Activated gamma-delta T cell treated with anti-CD3 and anti-CD28 coated beads, Interleukin-2, amount 50 U/mL, for 16 hours (primary cell): ENCODE measurements around the gene DNAJB8.

ENCODE experiments used
- DNase-seq: peaks from one replicate; pipeline ENCODE4 v3.0.0-alpha.2; 2020; ENCODE audit warnings: low read depth

The DNAJB8 gene

GRCh38 chr3:128493570-128494366, 27.1 kb upstream of the DNAJB8 start:
- DNase-seq: no peak

DNA sequence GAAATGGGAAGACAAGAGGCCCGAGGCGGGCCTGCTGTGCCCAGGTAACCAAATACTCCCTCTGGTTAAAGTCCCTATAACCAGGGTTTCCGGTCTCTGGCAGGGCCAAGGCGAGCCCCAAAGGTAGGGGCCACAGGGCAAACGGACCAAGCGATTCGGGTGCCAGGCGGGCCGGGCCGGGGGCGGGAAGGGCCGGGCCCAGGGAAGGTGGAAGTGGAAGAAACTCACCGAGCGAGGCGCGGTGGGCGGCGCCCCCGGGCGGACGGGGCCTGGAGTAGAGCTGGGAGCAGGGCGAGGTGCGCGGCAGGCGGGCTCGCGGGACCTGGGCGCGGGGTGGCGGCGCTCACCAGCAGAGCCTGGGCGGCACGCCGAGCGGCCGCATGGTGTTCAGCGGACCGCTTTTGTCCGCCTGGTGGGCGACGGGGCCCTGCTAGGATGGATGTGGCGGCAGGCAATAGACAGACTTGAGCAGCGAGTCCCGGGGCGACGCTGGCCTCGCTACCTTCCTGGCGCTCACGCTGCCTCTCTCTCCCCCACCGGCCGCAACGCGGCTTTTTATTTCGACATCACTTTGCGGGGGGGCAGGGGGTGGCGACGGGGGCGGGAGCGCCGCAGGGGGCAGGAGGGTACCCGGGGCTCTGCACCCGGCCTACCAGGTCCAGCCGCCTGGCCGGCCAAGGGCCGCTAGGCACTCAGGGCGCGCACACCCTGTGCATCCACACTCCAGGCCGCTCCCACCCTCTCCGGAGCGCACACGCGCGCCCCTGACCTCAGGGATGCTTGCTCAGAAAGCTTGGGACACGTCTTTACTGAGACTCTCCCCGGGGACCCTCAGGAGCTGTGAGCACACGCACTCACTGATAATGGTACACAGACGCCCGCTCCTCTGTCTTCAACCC, 26.2 kb upstream of the DNAJB8 start, which contains the start of gene GATA2:
TSS of gene GATA2 (minus strand) at position 531 of the 899 bp plus-strand sequence. CDS start 6,170 bp downstream, outside the sequence.
- no peak for DNase-seq

- no peak for DNase-seq
These were observed 25.4 kb upstream of the DNAJB8 start for GRCh38 chr3:128491941-128492670.

DNA sequence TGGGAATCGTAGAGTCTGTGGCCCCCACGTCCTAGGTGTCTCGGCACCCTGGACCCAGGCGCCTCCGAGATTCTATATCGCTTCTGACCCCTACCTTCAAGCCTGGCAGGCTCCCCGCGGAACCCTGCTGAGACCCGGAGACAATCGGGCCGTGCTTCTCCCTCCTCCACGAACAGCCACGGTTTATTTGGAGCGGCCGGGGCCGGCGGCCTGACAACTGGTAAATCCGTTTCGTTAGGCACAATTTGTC, 24.9 kb upstream of the DNAJB8 start:
- DNase-seq: no peak

DNA sequence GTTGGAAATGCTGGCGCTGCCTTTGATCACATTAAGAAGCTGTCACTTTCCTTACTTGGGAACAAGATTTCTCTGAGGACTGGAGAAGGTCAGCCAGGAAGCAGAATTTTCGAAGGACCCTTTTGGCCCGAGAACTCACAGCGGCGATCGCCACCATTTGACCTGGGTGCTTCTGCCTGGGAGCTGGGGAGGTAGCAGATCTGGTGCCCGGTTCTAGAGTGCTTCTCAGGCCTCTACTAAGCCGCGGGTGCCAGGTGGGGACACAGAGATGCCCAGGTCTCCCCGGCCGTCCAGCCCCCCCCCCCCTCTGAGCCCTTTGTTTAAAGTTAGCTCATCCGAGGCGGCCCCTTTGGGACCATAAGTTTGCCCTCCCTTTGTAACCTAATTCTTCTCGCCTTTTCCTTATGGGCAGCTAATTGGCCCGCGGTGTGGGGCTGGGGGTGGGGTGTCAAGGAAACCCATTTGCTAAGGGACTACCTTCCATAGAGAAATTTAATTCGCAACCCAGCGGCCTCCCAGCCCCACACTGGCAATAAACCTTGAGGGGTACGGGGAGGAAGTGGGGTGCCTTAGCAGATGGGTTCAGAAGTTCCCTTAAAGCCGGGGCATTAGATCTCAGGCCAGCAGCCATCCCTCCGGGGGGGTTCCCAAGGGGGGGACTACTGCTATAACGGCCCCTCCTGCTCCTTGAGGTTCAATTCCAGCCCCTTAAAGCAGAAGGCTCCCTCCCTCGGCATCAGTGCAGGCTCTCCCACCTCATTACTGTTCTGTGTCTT, 24.4 kb upstream of the DNAJB8 start:
- no peak for DNase-seq

DNA sequence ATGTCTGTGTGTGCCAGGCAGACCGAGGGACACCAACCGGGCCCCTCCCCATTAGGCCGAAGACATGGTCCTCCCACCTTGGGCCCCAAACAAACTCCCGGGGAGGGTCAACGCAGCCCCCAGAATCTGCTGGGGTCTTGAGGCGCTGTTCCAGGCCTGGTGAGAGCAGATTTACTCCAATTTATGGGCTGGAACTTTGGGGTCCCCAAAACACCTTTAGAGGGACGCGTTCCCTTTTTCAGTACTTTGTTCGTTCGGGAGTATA, 23.9 kb upstream of the DNAJB8 start:
- no peak for DNase-seq

GRCh38 chr3:128489927-128490649, 23.4 kb upstream of the DNAJB8 start:
- DNase-seq: no peak

- no peak for DNase-seq
These were observed 22.9 kb upstream of the DNAJB8 start for GRCh38 chr3:128489674-128489926.

DNA sequence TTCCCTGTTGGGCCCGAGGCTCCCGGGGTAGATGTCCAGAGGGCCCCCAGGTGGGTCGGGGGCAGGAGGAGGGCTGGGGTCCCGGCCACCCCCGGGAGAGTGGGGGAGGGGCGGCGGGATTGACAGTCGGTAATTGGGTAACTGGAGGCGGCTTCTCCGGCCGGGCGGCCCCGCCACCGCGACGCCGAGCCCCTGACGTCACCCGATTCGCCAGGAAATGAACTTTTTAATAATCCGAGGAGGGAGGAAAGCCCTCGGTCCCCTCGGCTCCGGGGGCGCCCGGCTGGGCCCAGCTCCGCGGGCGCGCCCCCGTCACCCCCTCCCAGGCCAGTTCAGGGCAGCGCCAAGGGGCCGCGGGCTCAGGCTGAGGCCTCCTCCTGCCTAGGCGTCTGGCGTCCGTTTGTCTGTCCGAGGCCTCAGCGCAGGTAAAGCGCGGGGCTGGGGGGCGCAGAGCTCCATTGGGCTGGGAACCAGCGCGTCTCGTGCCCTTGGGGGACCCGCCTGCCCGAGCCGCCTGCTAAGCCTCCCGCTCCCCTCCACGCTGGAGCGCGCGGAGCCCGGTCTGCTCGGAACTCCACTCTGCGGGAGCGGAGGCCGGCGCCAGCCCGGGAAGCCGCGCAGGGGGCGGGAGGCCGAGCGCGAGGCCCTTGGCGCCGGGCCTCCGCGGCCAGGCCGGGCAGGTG, 22.4 kb upstream of the DNAJB8 start:
- DNase-seq: no peak

DNA sequence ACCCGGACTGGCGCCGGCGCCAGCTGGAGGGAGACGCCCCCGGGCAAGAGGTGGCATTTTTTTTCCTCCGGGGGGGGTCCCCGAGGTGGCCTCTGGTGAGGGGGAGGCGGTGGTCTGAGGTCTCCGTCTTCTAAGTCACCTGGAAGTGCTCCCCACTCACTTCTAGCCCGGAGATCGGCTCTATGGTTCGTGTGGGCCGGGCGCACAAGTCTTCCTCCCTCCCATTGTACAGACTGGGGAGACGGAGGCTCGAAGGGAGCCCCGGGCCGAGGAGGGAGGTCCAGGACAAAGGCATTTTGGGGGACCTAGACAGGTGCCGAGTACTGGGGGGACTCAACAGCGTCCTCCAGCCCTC, 21.9 kb upstream of the DNAJB8 start:
- no peak for DNase-seq

DNA sequence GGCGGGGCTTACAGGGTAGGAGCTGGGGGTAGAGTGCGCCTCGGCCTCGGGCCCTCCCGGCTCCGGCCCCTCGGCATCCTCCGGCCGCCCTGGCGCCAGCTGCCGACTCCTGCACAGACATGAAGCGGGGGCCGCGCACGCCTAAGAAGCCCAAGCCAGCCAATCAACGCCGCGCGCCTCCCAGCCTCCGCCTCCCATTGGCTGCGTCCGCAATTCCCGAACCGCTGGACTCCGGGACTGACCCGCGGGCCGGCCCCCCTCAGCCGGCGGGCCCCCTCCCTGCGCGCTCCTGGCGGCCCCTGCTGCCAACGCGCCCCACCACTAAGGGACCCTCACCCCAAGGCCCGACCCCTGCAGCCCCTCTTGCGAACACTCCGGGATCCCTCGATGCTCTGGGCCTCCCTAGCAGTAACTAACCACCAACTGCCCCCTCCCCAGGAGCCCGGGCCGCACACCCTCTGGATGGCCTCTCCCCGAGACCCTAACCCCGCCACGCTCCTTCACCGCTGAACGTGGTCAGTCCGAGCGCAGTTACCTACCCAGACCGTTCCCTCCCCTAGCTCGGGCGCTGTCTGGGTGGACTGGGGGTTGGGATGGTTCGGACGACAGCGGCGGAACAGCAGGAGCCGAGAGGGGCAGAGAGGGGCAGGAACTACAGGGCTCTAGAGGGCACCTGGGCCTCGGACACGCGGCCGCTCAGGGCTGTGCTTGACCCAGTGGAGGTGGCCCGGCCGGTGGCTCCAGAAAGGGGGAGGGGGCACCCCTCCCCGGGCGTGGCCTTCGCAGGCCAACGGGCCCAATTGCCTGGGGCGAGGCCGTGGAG, 21.3 kb upstream of the DNAJB8 start:
- no peak for DNase-seq

GRCh38 chr3:128487538-128487812, 20.8 kb upstream of the DNAJB8 start:
- DNase-seq: no peak

- no peak for DNase-seq
These were observed 20.2 kb upstream of the DNAJB8 start for GRCh38 chr3:128486681-128487537.

- DNase-seq: no peak
These were observed 19.5 kb upstream of the DNAJB8 start for GRCh38 chr3:128486205-128486628.

DNA sequence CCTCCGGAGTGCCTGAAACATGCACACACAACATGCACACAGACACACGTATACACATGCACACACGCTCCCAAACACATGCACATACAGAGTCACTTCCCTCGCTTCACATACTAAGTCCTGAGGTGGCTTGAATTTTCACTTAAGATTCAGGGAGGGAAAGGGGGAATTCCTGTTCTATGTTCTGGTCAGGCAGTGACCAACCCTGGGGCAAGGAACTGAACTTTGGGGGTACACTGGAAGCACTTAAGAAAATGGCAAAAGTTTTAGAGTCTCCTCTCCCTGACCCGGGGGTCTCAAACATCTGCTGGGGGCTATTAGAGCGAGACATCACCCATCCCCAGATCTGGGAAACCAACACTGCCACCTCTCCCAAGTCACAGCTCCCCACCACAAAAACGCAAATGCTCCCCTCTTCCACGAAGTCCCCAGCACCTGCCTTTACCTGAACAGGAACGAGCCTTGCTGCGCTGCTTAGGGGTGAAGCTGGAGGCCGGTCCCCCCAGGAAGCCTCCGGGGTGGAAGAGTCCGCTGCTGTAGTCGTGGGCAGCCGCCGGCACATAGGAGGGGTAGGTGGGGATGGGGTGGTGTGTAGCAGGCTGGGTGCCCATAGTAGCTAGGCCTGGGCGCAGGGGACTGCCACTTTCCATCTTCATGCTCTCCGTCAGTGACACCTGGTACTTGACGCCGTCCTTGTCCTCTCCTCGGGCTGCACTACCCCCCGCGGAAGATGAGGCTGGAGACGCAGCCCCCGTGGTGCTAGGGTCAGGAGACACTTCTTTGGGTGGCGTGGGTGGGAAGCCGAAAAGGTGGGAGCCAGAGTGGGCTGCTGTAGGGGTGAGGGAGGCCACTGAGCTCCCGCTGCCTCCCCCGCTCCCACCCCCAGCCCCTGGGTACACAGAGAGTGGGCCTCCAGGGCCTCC, 18.9 kb upstream of the DNAJB8 start:
- no peak for DNase-seq

DNA sequence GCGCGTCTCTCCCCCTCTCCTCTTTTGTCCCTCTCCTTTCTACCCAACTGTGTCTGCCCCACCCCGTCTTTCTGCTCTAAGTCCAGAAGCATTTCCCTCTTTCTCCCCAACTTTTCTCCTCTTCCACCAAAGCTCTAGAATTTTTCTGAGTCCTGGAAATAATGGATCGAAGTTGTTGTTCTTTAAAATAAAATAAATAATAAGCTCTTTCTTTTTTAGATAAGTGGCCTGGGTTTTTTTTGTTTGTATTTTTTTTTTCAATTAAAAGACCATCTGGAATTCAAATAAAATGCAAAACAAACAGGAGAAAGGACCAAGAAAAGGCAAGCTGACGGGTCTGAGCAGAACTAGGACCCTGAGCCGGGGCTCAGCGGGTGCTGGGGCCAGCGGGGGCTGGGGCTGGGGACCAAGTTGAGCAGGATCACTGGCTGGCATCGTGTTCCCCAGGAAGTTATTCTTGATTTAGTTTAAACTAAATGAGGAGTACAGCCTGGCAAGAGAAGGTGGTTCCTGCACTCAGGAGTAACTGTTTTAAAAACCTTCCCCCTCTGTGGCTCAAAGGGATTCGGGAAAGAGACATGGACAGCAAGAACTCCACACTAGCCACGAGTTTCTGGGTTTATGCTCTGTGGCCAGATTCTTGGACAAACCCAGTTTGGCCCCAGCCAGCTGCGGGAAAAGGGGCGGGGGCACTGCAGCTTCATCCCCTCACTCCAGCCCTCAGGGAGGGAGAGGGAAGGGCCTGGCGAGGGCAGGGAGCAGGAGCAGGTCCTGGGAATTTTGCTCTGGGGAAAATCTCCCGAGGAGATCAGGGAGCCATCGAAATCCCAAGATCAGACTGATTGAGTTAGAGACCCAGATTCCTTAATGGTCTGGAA, 18.0 kb upstream of the DNAJB8 start:
- no peak for DNase-seq

DNA sequence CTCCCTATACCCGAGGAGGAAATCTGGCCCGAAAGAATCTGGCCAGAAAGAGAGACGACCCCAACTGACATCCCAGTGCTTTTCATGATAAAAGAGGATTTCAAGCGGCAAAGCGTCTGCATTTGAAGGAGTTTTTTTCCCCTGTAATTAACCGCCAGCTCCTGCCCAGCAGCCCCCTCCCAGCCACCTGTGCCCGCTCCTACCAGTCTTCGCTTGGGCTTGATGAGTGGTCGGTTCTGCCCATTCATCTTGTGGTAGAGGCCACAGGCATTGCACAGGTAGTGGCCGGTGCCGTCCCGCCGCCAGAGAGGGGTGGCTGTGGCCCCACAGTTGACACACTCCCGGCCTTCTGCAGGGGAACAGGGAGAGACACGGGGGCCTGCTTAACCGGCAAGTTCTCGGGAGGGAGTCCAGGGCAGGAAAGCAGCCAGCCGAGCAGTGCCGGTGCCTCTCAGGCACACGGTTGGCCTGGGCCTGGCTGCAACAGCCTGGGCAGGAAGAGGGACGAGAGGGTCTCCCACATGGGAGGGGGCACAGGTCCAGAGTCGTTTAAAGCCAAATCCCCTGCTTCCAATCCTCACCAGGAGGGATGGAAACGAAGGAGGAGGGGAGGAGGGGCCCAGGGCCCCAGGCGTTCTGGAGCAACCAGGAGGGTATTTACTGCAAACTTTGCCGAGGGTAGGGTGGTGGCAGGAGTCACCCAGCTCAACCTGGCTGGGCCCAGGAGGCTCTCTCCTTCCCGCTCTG, 17.1 kb upstream of the DNAJB8 start:
- no peak for DNase-seq
